HEK293 (cell line): ENCODE data around the gene TNNC2.

Experiments used
- SETDB1 ChIP-seq: IDR thresholded peaks from one replicate; pipeline ENCODE4 v1.6.1; 2017; ENCODE audit warnings: mild to moderate bottlenecking, low read length, moderate library complexity, mixed read lengths; ENCODE audit not compliant: insufficient read length
- ZNF274 ChIP-seq, 2 experiments: fragments of 200-500 bp in 1 of 2; fragments of 450-650 bp in 1 of 2; sonication (Bioruptor generic) in 1 of 2; formaldehyde crosslinking in 1 of 2; IDR thresholded peaks; 2 replicates each; pipeline versions ENCODE4 v1.5.1 to v1.6.1; 2014 to 2016; ENCODE audit warnings: borderline replicate concordance in 1 of 2, inconsistent platforms in 1 of 2, low read length in 1 of 2, missing biosample characterization in 1 of 2, missing genetic modification characterization in 1 of 2

- no peak for TF ChIP-seq ZNF274 (IDR thresholded peaks at IDR 0.05; ENCODE audit: low read length)
- no peak for TF ChIP-seq ZNF274 (tag by site-specific recombination; IDR thresholded peaks at IDR 0.05; ENCODE audit: borderline replicate concordance)
- TF ChIP-seq SETDB1: no peak
These were observed 34.3 kb upstream of the TNNC2 start for GRCh38 chr20:45861221-45862075.
